CD4-positive, alpha-beta T cell treated with Interleukin-10 for 1 hour (primary cell): ENCODE data around the gene TMEM140.
"Not testable (repeated sequence)": the region's sequence is repeated elsewhere in the genome, so short reads cannot be mapped to it uniquely, and the experiment has no call there.

Experiments used
- DNase-seq: peaks from one replicate; pipeline ENCODE4 v3.0.0-alpha.2; 2020

TMEM140 gene

GRCh38 chr7:135197906-135198655 lies 50.2 kb downstream of the TMEM140 start:
- no peak for DNase-seq

- no peak for DNase-seq
Observed at GRCh38 chr7:135199439-135199838, 51.6 kb downstream of the TMEM140 start.

GRCh38 chr7:135200821-135201331 lies 53.0 kb downstream of the TMEM140 start:
- no peak for DNase-seq

GRCh38 chr7:135201350-135201749 lies 53.5 kb downstream of the TMEM140 start:
- no peak for DNase-seq

- DNase-seq, result no peak
Observed at GRCh38 chr7:135204341-135204749, 56.5 kb downstream of the TMEM140 start.

- DNase-seq, result no peak
Observed at GRCh38 chr7:135204876-135205275, 57.0 kb downstream of the TMEM140 start.

GRCh38 chr7:135205850-135206249 lies 58.0 kb downstream of the TMEM140 start:
- no peak for DNase-seq

GRCh38 chr7:135206941-135207391 lies 59.1 kb downstream of the TMEM140 start:
- DNase-seq, result no peak

GRCh38 chr7:135207406-135208101 lies 59.7 kb downstream of the TMEM140 start:
- DNase-seq, result no peak

GRCh38 chr7:135208102-135208793 lies 60.4 kb downstream of the TMEM140 start:
- no peak for DNase-seq

- DNase-seq, result no peak
Observed at GRCh38 chr7:135209225-135209834, 61.5 kb downstream of the TMEM140 start.

- DNase-seq, result no peak
Observed at GRCh38 chr7:135210888-135211178, 63.0 kb downstream of the TMEM140 start.

GRCh38 chr7:135211179-135211945 lies 63.5 kb downstream of the TMEM140 start, which contains the start of gene WDR91:
WDR91 (minus strand) TSS chr7:135211526; CDS start chr7:135211502, 24 bp downstream.
- peak; percentile 97 for DNase-seq

GRCh38 chr7:135211946-135212685 lies 64.2 kb downstream of the TMEM140 start:
- DNase-seq, result not testable (repeated sequence)

- DNase-seq, result no peak
Observed at GRCh38 chr7:135213831-135214230, 66.0 kb downstream of the TMEM140 start.

- DNase-seq, result no peak
Observed at GRCh38 chr7:135215180-135215579, 67.3 kb downstream of the TMEM140 start.

GRCh38 chr7:135215698-135216097 lies 67.8 kb downstream of the TMEM140 start:
- DNase-seq, result no peak
